GM18861 (cell line): ENCODE data around the gene BRSK1.
A peak's percentile ranks its signal among the peaks of the same experiment; 100 is the strongest.

Experiments used
- ATAC-seq: cut with Tn5 transposase; IDR thresholded peaks from one replicate; pipeline ENCODE4 v1.9.1; 2021; ENCODE audit not compliant: unreplicated experiment

BRSK1 gene

DNA sequence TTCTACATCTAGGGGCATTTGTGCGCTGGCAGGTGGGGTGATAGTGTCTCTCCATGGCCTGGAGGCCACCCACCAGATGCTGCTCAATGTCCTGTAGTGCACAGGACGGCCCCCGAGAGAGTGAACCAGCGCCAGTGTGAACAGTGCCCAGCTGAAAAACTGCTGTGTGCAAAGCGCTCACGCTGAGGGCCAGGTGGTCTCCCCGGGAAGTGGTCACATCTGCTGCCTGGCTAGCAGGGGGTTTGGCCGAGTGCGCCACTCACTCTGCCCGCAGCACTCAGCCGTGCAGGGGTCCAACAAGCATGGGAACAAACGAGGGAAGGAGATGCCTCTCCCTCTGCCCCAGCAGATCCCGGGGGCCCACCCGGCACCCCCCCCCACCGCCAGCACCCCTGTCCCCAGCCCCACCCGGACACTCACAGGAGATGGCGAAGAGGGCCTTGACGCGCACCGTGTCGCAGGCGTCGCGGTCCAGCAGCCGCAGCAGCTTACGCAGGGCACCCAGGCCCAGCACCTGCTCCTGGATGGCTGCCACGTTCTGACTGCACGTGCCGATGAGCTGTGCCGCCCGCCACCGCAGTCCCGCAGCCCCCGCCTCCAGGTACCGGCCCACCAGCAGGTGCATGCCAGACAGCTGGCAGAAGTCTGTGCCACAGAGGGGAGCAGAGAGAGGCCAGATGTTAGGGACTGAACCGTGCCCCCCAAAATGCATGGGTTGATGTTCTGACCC is 9.7 kb upstream of the BRSK1 start:
- ATAC-seq: no peak

DNA sequence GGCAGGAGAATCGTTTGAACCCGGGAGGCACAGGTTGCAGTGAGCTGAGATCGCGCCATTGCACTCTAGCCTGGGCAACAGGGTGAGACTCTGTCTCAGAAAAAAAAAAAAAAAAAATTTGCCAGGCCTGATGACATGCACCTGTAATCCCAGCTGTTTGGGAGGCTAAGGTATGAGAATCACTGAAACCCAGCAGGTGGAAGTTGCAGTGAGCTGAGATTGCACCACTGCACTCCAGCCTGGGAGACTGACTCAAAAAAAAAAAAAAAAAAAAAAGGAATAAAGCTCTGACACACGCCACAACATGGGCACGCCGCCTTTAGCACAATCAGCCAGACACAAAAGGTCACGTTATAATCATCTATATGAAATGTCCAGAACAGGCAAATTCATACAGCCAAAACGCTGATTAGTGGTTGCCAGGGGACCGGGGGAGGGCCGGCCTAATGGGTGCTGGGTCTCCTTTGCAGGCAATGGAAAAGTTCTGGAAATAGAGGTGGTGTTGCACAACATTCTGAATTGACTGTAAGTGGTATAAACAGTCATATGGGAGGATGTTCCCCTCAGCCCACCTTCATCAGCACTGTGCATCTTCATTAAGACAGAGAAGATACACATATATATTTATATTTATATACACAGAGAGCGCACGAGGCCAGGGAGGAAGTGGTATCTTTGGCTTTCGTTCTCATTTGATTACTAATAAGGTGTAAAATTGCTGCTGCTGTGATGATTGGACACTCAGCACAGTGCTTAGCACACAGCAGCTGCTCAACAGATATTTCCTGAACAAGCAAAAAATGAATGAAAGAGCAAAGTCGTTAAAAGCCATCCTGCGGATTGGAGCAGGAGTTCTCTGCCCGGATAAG is 7.7 kb upstream of the BRSK1 start:
- ATAC-seq: peak; percentile 63

GRCh38 chr19:55276720-55277430 is 6.9 kb upstream of the BRSK1 start:
- ATAC-seq: peak; percentile 2

GRCh38 chr19:55277494-55277893 is 6.3 kb upstream of the BRSK1 start:
- ATAC-seq: no peak

DNA sequence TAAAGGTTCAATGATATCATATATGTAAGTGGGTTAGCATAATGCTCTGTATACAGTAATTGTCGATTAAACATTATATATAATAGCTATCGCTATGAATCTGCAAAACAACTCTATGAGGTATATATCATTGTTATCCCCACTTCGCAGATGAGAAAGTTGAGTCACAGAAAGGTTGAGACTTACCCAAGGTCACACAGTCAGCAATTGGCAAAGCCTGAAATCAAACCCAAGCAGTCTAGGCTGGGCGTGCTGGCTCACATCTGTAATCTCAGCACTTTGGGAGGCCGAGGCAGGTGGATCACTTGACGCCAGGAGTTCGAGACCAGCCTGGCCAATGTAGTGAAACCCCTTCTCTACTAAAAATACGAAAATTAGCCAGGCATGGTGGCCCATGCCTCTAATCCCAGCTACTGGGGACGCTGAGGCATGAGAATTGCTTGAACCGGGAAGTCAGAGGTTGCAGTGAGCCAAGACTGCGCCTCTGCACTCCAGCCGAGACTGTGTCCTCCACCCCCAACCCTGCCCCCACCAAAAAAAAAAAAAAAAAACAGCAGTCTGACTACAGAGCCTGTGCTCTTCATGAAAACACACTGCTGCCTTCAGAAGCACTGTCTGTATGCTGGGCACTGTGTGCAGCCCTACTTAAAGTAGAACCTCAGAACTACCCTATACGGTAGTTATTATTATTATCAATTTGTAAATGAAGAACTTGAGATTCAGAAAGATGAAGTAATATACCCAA is 5.2 kb upstream of the BRSK1 start:
- ATAC-seq: no peak

GRCh38 chr19:55279340-55279739 is 4.5 kb upstream of the BRSK1 start:
- ATAC-seq: no peak

DNA sequence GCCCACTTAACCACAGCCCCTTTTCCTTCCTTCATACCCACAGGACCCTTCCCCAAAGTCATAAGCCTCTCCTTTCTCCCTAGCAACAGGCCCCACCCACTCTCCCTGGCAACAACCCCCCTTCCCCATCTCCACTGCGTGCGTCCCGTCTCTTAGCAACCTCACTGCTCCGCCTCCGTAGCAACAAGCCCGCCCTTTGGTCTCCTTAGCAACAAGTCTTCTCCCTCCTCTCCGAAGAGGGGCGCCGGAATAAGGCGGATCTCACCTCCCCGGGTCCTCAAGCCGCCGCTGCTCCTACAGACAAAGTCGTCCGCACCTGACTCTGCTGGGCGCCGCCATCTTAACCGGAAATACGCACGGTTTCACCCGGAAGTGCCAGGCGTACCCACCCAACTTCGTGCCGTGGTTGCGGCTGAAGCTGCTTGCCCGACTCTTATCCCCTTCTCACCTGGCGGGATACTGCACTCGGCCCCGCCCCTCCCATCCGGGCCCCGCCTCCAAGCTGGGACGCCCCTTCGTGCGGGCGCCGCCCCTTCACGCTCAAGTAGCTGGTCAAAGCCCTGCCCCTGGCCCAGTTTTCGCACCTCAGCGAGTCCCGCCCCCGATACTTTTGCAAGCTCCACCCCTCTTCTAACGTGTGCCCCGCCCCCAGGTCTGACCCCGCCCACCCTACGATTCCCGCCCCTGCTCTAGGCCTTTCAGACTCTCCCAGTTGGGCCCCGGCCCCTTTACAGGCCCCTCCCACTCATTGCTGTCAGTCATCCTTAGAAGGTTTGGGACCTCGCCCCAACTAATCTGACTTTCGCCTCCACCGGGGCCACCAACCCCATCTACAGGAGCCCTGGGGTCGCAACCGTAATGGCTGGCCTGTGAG is 3.8 kb upstream of the BRSK1 start, which contains the start of gene HSPBP1:
HSPBP1 (minus strand) TSS at position 341 of the 874 bp plus-strand sequence. CDS start 502 bp downstream, outside the sequence.
- ATAC-seq: peak; percentile 45

- no peak for ATAC-seq
These were observed 735 bp downstream of the BRSK1 start for GRCh38 chr19:55284405-55285058.

DNA sequence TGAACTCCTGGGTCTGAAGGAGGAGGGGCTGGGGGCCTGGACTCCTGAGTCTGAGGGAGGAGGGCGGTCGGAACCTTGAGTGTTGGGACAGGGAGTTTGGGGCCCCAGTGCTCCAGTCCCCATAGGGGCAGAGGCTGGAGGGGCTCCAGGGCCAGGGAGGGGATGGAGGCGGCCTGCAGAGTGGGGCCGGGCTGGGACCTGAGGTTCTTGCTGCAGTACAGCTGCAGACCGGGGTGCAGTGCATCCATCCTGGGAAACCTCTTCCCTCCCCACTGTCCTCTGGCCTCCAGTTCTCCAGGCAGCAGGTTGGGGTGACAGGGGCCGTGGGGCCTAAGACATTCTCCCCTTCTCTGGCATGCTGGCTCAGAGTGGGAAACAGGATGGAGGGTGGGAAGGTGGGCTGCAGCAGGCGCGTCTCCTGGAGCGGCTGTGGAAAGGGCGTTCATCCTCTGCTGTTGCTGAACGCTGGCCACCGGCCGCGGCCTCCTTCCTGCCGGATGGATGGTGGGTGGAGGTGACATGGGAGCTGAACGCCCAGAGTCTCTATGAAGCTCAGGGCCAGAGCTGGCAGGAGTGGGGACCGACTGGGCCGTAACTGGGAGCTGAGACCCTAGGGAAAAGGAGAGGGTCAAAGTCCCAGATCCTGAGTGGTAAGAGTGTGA is 1.6 kb downstream of the BRSK1 start:
- no peak for ATAC-seq

DNA sequence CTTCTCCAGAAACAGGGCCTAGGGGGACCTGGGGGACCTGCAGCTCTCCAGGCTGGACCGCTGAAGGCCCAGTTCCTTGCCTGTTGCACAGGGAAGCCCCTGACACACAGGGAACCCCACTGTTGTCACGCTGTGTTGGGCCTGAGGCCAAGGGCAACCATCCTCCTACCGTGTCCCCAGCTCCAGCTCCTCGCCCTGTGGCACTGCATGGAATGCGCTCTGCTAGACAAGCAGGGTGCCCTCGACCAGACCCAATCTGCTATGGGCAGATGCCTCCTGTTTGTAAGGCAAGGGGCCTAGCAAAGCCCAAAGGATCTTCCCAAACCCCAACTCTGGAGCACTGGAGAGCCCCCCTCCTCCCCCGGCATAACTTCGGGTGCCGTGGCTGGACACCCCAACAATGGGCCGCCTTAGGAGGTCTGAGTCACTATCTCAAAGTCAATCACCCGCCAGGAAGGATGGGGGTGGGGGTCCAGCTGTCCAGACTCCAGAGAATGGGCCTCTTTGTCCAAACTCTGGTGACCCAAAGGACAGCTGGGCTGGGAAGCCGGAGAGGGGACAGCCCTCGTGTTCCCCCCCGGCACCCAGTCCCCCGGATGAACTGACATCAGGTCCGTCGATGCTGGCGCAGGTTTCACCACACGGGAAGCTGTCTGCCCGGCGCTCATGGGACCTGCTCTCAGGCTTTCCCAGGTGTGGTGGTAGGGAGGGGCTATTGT is 3.7 kb downstream of the BRSK1 start:
- ATAC-seq: no peak

GRCh38 chr19:55289117-55289796 is 5.5 kb downstream of the BRSK1 start:
- no peak for ATAC-seq

DNA sequence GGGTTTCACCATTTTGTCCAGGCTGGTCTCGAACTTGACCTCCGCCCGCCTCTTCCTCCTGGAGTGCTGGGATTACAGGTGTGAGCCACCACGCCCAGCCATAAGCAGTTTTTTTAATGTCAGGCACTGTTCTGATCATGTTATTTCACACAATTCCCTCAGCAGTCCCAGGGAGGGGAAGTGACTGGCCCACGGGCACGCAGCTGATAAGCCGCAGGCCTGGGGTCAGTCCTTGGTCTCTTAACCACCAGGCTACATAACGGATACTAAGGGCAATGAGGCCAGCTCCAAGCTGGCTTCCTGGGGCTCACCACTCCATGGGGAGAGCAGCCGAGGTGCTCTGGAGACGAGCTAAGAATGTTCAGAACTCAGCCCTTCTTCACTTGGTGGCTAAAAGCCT is 13.5 kb downstream of the BRSK1 start:
- no peak for ATAC-seq

DNA sequence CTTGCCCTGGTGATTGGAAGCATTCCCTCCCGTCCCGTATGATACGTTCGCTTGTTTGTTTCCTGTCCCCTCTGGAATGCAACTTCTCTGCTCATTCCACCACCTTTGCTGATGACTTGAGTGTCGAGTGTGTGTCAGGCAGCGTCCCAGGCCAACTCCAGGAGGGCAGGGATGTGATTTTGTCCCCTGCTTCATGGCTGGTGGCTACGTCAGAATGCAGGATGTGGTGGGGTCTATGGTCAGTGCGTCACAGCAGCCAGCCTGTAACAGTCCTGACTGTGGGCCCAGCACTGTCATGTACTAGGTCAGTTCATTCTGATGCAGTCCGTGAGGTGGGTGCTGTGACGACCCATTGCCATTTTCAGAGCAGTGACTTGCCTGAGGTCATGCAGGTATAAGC is 16.2 kb downstream of the BRSK1 start:
- no peak for ATAC-seq

- ATAC-seq: no peak
These were observed 17.2 kb downstream of the BRSK1 start for GRCh38 chr19:55300886-55301458.

GRCh38 chr19:55301459-55302317 is 17.9 kb downstream of the BRSK1 start:
- ATAC-seq: no peak

- ATAC-seq: no peak
These were observed 18.5 kb downstream of the BRSK1 start for GRCh38 chr19:55302318-55302703.
